Measurements from ENCODE around the gene OSBPL6. TPM values are rescaled to one million over a fixed set of nuclear protein-coding genes. Genes with fewer than 3 reads are reported as not detected.

OSBPL6 gene
- total and polyA plus RNA-seq, 10 of the 15 experiments (the other 5 are each of a cell fraction or from before 2014, with no cell fraction given): 0.01 to 0.08 (median 0.03) TPM; not detected in 5

DNA sequence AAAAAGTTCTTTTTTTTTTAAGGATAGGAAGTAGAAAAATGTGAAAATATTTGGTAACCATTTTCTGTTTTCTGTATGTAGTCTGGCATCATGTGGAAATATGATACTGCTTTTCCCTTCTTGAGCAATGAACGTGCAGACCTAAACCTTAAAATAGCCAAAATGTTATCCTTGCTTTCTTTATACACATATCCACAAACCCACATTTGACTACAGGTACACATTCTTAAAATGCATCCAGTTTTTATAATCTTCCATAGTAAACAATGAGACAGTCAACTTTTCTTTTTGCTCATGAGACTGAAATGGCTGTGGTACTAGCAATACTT is 90.9 kb downstream of the OSBPL6 start (continued):
- TF ChIP-seq STAT3 (IDR thresholded peaks at IDR 0.05; ENCODE audit: low read depth, low read length): no peak
- no peak for TF ChIP-seq LARP7 (IDR thresholded peaks at IDR 0.05)
- no peak for TF ChIP-seq SMARCA5 (IDR thresholded peaks at IDR 0.05)
- no peak for TF ChIP-seq RB1 (IDR thresholded peaks at IDR 0.05; ENCODE audit: borderline replicate concordance)

GRCh38 chr2:178286636-178287035 is 92.3 kb downstream of the OSBPL6 start:
- H3K9me3 ChIP-seq (replicated peaks; ENCODE audit: control insufficient read depth, insufficient read depth, low read length): no peaks in the 10 kb centered on the region
- no peaks in the 10 kb centered on the region for H3K79me2 ChIP-seq (ENCODE audit: control insufficient read depth, insufficient read depth, low read length)
- no peak overlapping the region for H2AFZ ChIP-seq (ENCODE audit: control insufficient read depth, low read depth, low read length)
- no peaks in the 10 kb centered on the region for H3K36me3 ChIP-seq (ENCODE audit: control insufficient read depth in 2 of 2, insufficient read depth in 2 of 2, low read length in 1 of 2)
- ChIA-PET SMC1A (ENCODE audit: uncharacterized antibody, unreplicated experiment) (interaction anchor here (1.6 kb wide), 1 partner anchor 133 kb away, joined by 3 read pairs; no protein-coding TSS in a partner anchor), RAD21 (ENCODE audit: unreplicated experiment) (no interaction called here), POLR2A (interaction anchor here (0.6 kb wide), 1 partner anchor 208 kb away, joined by 4 read pairs; no protein-coding TSS in a partner anchor), CTCF (interaction anchor here (0.6 kb wide), 1 partner anchor 74 kb away, joined by 3 read pairs; no protein-coding TSS in a partner anchor)
- H4K20me1 ChIP-seq (ENCODE audit: control insufficient read depth, insufficient read depth): no peaks in the 10 kb centered on the region
- TF ChIP-seq GATAD2B (conservative IDR thresholded peaks at IDR 0.05; ENCODE audit: low read depth): no peak
- TF ChIP-seq ESRRA (IDR thresholded peaks at IDR 0.05; ENCODE audit: low read length): no peak
- no peak for TF ChIP-seq IRF5 (IDR thresholded peaks at IDR 0.05; ENCODE audit: borderline replicate concordance)
- no peak for TF ChIP-seq STAT1 (conservative IDR thresholded peaks at IDR 0.05)
- TF ChIP-seq, protein P1, sequence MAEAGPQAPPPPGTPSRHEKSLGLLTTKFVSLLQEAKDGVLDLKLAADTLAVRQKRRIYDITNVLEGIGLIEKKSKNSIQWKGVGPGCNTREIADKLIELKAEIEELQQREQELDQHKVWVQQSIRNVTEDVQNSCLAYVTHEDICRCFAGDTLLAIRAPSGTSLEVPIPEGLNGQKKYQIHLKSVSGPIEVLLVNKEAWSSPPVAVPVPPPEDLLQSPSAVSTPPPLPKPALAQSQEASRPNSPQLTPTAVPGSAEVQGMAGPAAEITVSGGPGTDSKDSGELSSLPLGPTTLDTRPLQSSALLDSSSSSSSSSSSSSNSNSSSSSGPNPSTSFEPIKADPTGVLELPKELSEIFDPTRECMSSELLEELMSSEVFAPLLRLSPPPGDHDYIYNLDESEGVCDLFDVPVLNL (IDR thresholded peaks at IDR 0.05; ENCODE audit: low read depth, low read length): no peak
- no peak for TF ChIP-seq EZH2 (IDR thresholded peaks at IDR 0.05; ENCODE audit: borderline replicate concordance, control insufficient read depth, low read depth, low read length)
- TF ChIP-seq RAD51 (IDR thresholded peaks at IDR 0.05): no peak
- TF ChIP-seq KLF5 (IDR thresholded peaks at IDR 0.05; ENCODE audit: partially characterized antibody): no peak
- no peak for TF ChIP-seq RAD21 (IDR thresholded peaks at IDR 0.05; ENCODE audit: insufficient read depth, low read depth, low read length)
- TF ChIP-seq ZBTB4 (CRISPR knock-in tag; IDR thresholded peaks at IDR 0.05): no peak
- H3K27me3 ChIP-seq (replicated peaks in 1 of 2; ENCODE audit: control insufficient read depth in 2 of 2, insufficient read depth in 2 of 2, low read length in 1 of 2): no peaks in the 10 kb centered on the region
- 12% methylated on average over 5 of the region's 5 CpGs for WGBS (ENCODE audit: insufficient coverage, insufficient replicate concordance, low lambda C conversion rate, missing lambda C conversion rate)
- H3K9ac ChIP-seq (ENCODE audit: control insufficient read depth, insufficient read depth, low read length): no peak overlapping the region
- in situ Hi-C loops (cut with MboI): no loop called here
- FAIRE-seq (no peak), ATAC-seq (no peak), DNase-seq (ENCODE audit: low read depth, low spot score) (no peak)
- no peak overlapping the region for H3K4me2 ChIP-seq (ENCODE audit: control insufficient read depth, insufficient read depth)
- intact Hi-C loops (cut with micrococcal nuclease; ENCODE audit: unreplicated experiment): no loop called here
- no TSS peak for BruUV-seq (replicated peaks)
- no peak overlapping the region for H3K4me3 ChIP-seq
- H3K4me1 ChIP-seq (ENCODE audit: control insufficient read depth, insufficient read depth, low read length): no peaks in the 10 kb centered on the region
- H3K27ac ChIP-seq (ENCODE audit: control insufficient read depth, insufficient read depth): no peak overlapping the region
